Measurements from ENCODE around the gene MPC1. TPM values are rescaled to one million over a fixed set of nuclear protein-coding genes. Genes with fewer than 3 reads are reported as not detected.
A peak's percentile ranks its signal among the peaks of the same experiment; 100 is the strongest.

Gene MPC1
- total and polyA plus RNA-seq, 4 experiments from 2014 or later = 33.1 to 85.0 (median 46.0) TPM

DNA sequence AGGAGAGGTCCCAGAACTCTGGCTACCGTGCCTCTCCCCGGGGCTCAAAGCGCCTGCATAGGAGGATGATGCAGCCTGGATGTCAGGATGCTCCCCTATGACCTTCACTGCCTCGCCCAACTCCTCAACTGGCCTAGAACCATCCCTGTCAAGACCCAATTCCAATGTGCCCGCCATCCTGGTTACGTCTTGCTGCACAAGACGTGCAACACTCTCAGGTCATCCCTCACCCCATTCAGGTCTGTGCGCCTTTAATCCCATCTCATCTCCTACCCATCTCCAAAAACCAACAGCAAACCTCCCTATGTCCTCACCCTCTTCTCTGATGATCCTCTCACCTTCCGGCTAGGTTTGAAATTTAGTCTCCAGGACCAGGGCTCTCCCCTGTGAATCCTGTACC lies 43.9 kb downstream of the MPC1 start:
- peak overlapping the region in 1 of 7 donors; percentile 71 for H3K27ac Mint-ChIP-seq
- no peak overlapping the region for H3K27ac ChIP-seq (ENCODE audit: low read depth, low read length)
- H3K4me3 Mint-ChIP-seq = no peak overlapping the region
- ChIA-PET CTCF (ENCODE audit: partially characterized antibody) (no interaction called here), POLR2A (ENCODE audit: partially characterized antibody) (no interaction called here)
- H3K27me3 Mint-ChIP-seq = no peaks in the 10 kb centered on the region
- H3K36me3 ChIP-seq (ENCODE audit: insufficient read depth, low read length) = no peaks in the 10 kb centered on the region
- H3K36me3 Mint-ChIP-seq = peaks cover 29 to 36% of the 10 kb centered on the region in 2 donors
- H3K4me1 ChIP-seq (ENCODE audit: insufficient read depth, low read length) = peaks cover 84% of the 10 kb centered on the region
- intact Hi-C loops (cut with micrococcal nuclease) = no loop called here
- peaks cover 0 to 3% (median 0%) of the 10 kb centered on the region in 8 donors for H3K9me3 Mint-ChIP-seq
- DNase-seq = no peak
- H3K4me3 ChIP-seq (ENCODE audit: low read length in 2 of 2) = no peak overlapping the region
- no peaks in the 10 kb centered on the region for H3K27me3 ChIP-seq (ENCODE audit: insufficient read depth, low read length)
- H3K4me1 Mint-ChIP-seq = peaks cover 18 to 34% (median 32%) of the 10 kb centered on the region in 4 donors
- H3K9me3 ChIP-seq (ENCODE audit: control insufficient read depth in 1 of 2, low read length in 2 of 2) = no peaks in the 10 kb centered on the region

DNA sequence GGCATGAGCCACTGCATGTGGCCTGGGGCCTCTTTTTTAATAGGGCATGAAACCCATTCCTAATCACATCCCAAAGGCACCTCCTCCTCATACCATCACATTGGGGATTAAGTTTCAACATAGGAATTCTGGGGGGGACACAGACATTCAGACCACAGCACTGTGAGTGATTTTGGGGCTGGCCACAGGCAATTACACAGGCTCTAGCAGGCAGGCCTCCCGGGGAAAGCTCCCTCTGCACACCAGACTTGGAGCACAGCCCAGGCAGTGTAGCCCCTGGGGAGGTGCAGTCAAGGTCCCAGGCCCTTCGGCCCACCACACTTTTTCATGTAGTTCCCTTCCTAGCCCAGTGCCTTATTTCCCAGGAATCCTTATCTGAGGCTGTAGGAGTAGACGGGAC lies 45.9 kb downstream of the MPC1 start:
- DNase-seq = no peak
- H3K4me1 ChIP-seq (ENCODE audit: insufficient read depth, low read length) = peaks cover 95% of the 10 kb centered on the region
- H3K27ac ChIP-seq (ENCODE audit: low read depth, low read length) = no peak overlapping the region
- ChIA-PET CTCF (ENCODE audit: partially characterized antibody) (interaction anchor here (1.2 to 2.8 kb wide), 3 partner anchors 10 to 44 kb away, joined by 3 to 13 read pairs (median 4); no protein-coding TSS in a partner anchor), POLR2A (ENCODE audit: partially characterized antibody) (interaction anchor here (0.6 kb wide), 1 partner anchor 16 kb away, joined by 3 read pairs; no protein-coding TSS in a partner anchor)
- peaks cover 40 to 41% of the 10 kb centered on the region in 2 donors for H3K36me3 Mint-ChIP-seq
- no peaks in the 10 kb centered on the region for H3K36me3 ChIP-seq (ENCODE audit: insufficient read depth, low read length)
- H3K4me3 Mint-ChIP-seq = peak overlapping the region in 3 of 8 donors; percentile 2 to 43 (median 21)
- no peak overlapping the region for H3K4me3 ChIP-seq (ENCODE audit: low read length in 2 of 2)
- H3K27me3 ChIP-seq (ENCODE audit: insufficient read depth, low read length) = no peaks in the 10 kb centered on the region
- H3K27me3 Mint-ChIP-seq = no peaks in the 10 kb centered on the region
- H3K27ac Mint-ChIP-seq = no peak overlapping the region
- intact Hi-C loops (cut with micrococcal nuclease) = no loop called here
- H3K9me3 Mint-ChIP-seq = peaks cover 0 to 2% (median 0%) of the 10 kb centered on the region in 8 donors
- peaks cover 7 to 47% (median 44%) of the 10 kb centered on the region in 4 donors for H3K4me1 Mint-ChIP-seq
- H3K9me3 ChIP-seq (ENCODE audit: control insufficient read depth in 1 of 2, low read length in 2 of 2) = no peaks in the 10 kb centered on the region

DNA sequence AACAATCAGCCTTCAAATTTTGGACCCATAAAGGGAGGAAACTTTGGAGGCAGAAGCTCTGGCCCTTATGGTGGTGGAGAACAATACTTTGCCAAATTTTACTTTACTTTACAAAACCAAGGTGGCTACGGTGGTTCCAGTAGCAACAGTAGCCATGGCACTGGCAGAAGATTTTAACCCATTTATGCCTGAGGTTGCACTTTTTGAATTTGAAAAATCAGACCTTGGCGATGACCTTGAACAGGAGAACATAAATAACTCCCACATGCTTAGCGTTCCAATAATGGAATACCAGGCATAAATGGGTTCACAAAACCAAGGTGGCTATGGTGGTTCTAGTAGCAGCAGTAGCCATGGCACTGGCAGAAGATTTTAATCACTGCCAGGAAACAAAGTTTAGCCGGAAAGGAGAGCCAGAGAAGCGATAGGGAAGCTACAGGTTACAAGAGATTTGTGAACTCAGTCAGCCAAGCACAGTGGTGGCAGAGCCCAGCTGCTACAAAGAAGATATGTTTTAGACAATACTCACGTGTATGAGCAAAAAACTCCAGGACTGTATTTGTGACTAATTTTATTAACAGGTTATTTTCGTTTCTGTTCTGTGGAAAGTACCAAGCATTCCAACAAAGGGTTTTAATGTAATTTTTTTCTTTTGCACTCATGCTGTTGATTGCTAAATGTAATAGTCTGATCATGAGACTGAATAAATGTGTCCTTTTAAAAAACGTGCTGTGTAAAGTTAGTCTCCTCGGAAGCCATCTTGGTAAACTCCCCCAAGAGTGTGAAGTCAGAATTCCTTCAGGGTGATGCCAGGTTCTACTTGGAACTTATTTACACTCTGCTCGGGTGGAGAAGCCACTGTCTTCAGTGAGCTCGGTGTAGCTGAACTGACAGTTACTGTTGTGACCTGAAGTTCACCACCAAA lies 47.1 kb downstream of the MPC1 start:
- peaks cover 0 to 48% (median 41%) of the 10 kb centered on the region in 4 donors for H3K4me1 Mint-ChIP-seq
- H3K4me3 Mint-ChIP-seq = peak overlapping the region in 3 of 8 donors; percentile 17 to 68 (median 18)
- no peak for DNase-seq
- peaks cover 39 to 40% of the 10 kb centered on the region in 2 donors for H3K36me3 Mint-ChIP-seq
- CTCF ChIA-PET (ENCODE audit: partially characterized antibody) = interaction anchor here (1.2 to 2.8 kb wide), 2 partner anchors 22 to 45 kb away, joined by 4 to 13 read pairs; no protein-coding TSS in a partner anchor
- Histone ChIP-seq H3K36me3 (ENCODE audit: insufficient read depth, low read length) (no peaks in the 10 kb centered on the region), H3K9me3 (ENCODE audit: control insufficient read depth in 1 of 2, low read length in 2 of 2) (no peaks in the 10 kb centered on the region), H3K27me3 (ENCODE audit: insufficient read depth, low read length) (no peaks in the 10 kb centered on the region), H3K4me1 (ENCODE audit: insufficient read depth, low read length) (peaks cover 93% of the 10 kb centered on the region), H3K27ac (ENCODE audit: low read depth, low read length) (no peak overlapping the region), H3K4me3 (ENCODE audit: low read length in 2 of 2) (no peak overlapping the region)
- no peaks in the 10 kb centered on the region for H3K27me3 Mint-ChIP-seq
- intact Hi-C loops (cut with micrococcal nuclease) = no loop called here
- H3K27ac Mint-ChIP-seq = peak overlapping the region in 4 of 7 donors; percentile 11 to 53 (median 36)
- H3K9me3 Mint-ChIP-seq = no peaks in the 10 kb centered on the region
- POLR2A ChIA-PET (ENCODE audit: partially characterized antibody) = interaction anchor here (0.7 kb wide), 1 partner anchor 414 kb away, joined by 4 read pairs; no protein-coding TSS in a partner anchor

DNA sequence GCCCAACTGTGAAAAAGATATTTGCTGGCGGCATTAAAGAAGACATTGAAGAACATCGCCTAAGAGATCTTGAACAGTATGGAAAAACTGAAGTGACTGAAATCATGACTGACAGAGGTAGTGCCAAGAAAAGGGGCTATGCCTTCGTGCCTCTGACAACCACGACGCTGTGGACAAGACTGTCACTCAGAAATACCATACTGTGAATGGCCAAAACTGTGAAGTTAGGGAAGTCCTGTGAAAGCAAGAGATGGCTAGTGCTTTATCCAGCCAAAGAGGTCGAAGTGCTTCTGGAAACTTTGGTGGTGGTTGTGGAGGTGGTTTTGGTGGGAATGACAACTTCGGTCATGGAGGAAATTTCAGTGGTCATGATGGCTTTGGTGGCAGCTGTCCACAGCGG lies 47.9 kb downstream of the MPC1 start:
- H3K36me3 ChIP-seq (ENCODE audit: insufficient read depth, low read length) = no peaks in the 10 kb centered on the region
- intact Hi-C loops (cut with micrococcal nuclease) = no loop called here
- peaks cover 39 to 40% of the 10 kb centered on the region in 2 donors for H3K36me3 Mint-ChIP-seq

DNA sequence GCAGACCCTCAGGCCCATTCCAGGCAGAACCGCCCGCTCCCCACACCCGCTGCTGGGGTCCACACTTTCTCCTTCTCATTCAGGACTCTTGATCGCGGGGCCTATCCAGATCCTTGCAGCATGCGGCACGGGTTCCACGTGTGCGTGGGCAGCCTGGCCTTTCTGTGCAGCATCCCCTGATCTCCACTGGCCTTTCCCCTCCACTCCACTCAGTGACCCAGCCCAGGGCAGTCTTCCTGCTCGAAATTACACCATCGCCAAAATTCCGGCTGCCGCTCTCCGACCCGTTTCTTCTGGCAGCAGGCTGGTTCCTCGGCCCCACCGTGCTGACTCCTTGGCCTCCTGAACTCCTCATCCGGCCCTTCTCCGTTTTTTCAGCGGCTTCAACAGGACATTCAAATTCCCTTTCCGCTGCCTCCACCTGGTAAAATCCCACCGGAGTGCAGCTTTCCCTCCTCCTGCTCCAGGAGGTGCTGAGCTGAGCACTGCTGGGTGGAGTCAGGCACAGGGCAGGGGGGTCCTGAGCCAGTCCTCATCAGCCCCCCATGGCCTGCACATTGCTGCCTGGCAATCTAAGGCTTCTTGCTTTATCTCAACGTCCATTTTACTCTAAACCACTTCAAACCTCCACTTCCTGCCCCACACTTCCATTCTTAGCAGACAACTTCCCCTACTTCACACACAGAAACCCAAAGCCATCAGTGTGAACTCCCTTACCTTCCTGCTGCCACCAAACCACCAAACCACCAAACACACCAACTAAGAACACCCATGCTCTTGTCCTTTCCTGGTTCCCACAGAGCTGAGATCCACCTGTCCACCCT lies 49.4 kb downstream of the MPC1 start:
- H3K9me3 ChIP-seq (ENCODE audit: control insufficient read depth in 1 of 2, low read length in 2 of 2) = no peaks in the 10 kb centered on the region

More for the DNA sequence above, 47.9 kb downstream of the MPC1 start:
- peak overlapping the region in 2 of 7 donors; percentile 24 to 25 for H3K27ac Mint-ChIP-seq
- CTCF ChIA-PET (ENCODE audit: partially characterized antibody) = interaction anchor here (1.2 kb wide), 1 partner anchor 21 kb away, joined by 4 read pairs; no protein-coding TSS in a partner anchor
- no peaks in the 10 kb centered on the region for H3K27me3 ChIP-seq (ENCODE audit: insufficient read depth, low read length)
- no peaks in the 10 kb centered on the region for H3K9me3 ChIP-seq (ENCODE audit: control insufficient read depth in 1 of 2, low read length in 2 of 2)
- POLR2A ChIA-PET (ENCODE audit: partially characterized antibody) = no interaction called here
- no peaks in the 10 kb centered on the region for H3K27me3 Mint-ChIP-seq
- DNase-seq = no peak
- peaks cover 85% of the 10 kb centered on the region for H3K4me1 ChIP-seq (ENCODE audit: insufficient read depth, low read length)
- H3K4me3 ChIP-seq (ENCODE audit: low read length in 2 of 2) = no peak overlapping the region
- peaks cover 0 to 49% (median 43%) of the 10 kb centered on the region in 4 donors for H3K4me1 Mint-ChIP-seq
- no peak overlapping the region for H3K27ac ChIP-seq (ENCODE audit: low read depth, low read length)
- H3K9me3 Mint-ChIP-seq = no peaks in the 10 kb centered on the region
- peak overlapping the region in 5 of 8 donors; percentile 3 to 68 (median 17) for H3K4me3 Mint-ChIP-seq

DNA sequence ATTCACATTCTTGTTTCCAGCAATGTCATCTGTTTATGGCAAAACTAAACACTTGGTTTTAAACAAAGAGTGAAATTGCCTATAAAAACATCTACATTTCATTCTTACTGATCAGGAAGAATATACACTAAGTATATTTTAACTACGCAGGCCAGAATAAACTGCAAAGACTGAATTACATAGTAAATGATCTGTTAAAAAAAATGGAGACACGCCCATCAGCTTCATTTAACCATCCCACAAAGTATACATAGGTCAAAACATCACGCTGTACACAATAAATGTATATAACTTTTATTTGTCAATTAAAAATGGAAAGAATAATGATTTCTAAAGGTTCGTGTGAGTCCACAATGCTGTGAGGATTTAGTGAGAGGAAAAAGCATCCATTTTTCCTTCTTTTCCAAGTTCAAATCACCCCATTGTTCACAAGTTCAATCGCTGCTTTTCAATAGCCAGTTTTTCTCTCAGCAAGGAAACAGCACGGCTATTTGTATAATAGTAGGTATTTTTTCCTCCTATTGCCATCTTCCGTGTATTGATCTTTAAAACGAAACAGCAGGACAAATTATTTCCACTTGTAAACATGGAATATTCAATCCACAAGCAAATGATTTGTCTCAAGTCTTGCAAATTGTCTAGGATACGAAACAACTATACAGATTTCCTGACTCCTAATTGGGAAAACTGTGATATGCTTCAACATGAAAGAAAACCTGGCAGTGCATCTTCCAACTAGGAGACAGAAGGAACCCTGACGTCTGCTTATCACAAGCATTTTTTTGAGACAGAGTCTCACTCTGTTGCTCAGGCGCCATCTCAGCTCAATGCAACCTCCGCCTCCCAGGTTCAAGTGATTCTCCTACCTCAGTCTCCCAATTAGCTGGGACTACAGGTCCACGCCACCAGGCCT lies 51.0 kb downstream of the MPC1 start:
- Histone ChIP-seq H3K4me1 (ENCODE audit: insufficient read depth, low read length) (peaks cover 54% of the 10 kb centered on the region), H3K36me3 (ENCODE audit: insufficient read depth, low read length) (peaks cover 9% of the 10 kb centered on the region), H3K27me3 (ENCODE audit: insufficient read depth, low read length) (no peaks in the 10 kb centered on the region), H3K27ac (ENCODE audit: low read depth, low read length) (no peak overlapping the region), H3K4me3 (ENCODE audit: low read length in 2 of 2) (no peak overlapping the region), H3K9me3 (ENCODE audit: control insufficient read depth in 1 of 2, low read length in 2 of 2) (no peaks in the 10 kb centered on the region)
- ChIA-PET POLR2A (ENCODE audit: partially characterized antibody) (no interaction called here), CTCF (ENCODE audit: partially characterized antibody) (no interaction called here)
- DNase-seq = no peak
- intact Hi-C loops (cut with micrococcal nuclease) = no loop called here
- H3K27me3 Mint-ChIP-seq = no peaks in the 10 kb centered on the region
- no peaks in the 10 kb centered on the region for H3K9me3 Mint-ChIP-seq
- peaks cover 0 to 56% (median 44%) of the 10 kb centered on the region in 4 donors for H3K4me1 Mint-ChIP-seq
- H3K4me3 Mint-ChIP-seq = peak overlapping the region in 1 of 8 donors; percentile 45
- H3K27ac Mint-ChIP-seq = no peak overlapping the region
- H3K36me3 Mint-ChIP-seq = peaks cover 42 to 47% of the 10 kb centered on the region in 2 donors

More for the DNA sequence above, 49.4 kb downstream of the MPC1 start:
- Mint-ChIP-seq H3K27me3 (no peaks in the 10 kb centered on the region), H3K36me3 (peaks cover 49 to 50% of the 10 kb centered on the region in 2 donors), H3K4me3 (peak overlapping the region in 7 of 8 donors; percentile 40 to 80 (median 63)), H3K9me3 (no peaks in the 10 kb centered on the region), H3K4me1 (peaks cover 0 to 52% (median 46%) of the 10 kb centered on the region in 4 donors), H3K27ac (peak overlapping the region; percentile 7 to 77 (median 42))
- Histone ChIP-seq H3K27me3 (ENCODE audit: insufficient read depth, low read length) (no peaks in the 10 kb centered on the region), H3K4me3 (ENCODE audit: low read length in 2 of 2) (peak overlapping the region in 1 of 2 donors; percentile 9), H3K27ac (ENCODE audit: low read depth, low read length) (no peak overlapping the region), H3K36me3 (ENCODE audit: insufficient read depth, low read length) (peaks cover 8% of the 10 kb centered on the region), H3K4me1 (ENCODE audit: insufficient read depth, low read length) (peaks cover 70% of the 10 kb centered on the region)
- intact Hi-C loops (cut with micrococcal nuclease) = no loop called here
- POLR2A ChIA-PET (ENCODE audit: partially characterized antibody) = interaction anchor here (1.0 to 1.1 kb wide), 2 partner anchors 9 to 48 kb away, joined by 3 to 4 read pairs; partner anchors contain the start of gene SFT2D1
- peak; percentile 31 to 67 (median 58) for DNase-seq
- CTCF ChIA-PET (ENCODE audit: partially characterized antibody) = interaction anchor here (1.2 kb wide), 2 partner anchors 20 to 65 kb away, joined by 3 to 4 read pairs; no protein-coding TSS in a partner anchor

Measured in CD4-positive, alpha-beta memory T cell (primary cell).